GM23338 (cell line): ENCODE data around the gene PDP2. TPM values are rescaled to one million over a fixed set of nuclear protein-coding genes. Genes with fewer than 3 reads are reported as not detected.

Experiments
- ATAC-seq: fragments of 200-7000 bp; cut with Tn5 transposase; 3 replicates; pipeline ENCODE4 v1.9.1; 2020
- DNase-seq: peaks from one replicate; pipeline ENCODE4 v3.0.0-alpha.2; 2015; ENCODE audit warnings: low spot score
- H2AFZ ChIP-seq: fragments of 200-600 bp; sonication (generic); 2 replicates; pipeline ENCODE4 v1.8.0; 2016; ENCODE audit warnings: antibody characterized with exemption, mild to moderate bottlenecking, moderate library complexity
- H3F3A ChIP-seq: fragments of 200-600 bp; sonication (generic); replicated peaks from 2 replicates; pipeline ENCODE4 v1.8.0; 2017; ENCODE audit warnings: antibody characterized with exemption, mixed run types, low read depth
- H3K27ac ChIP-seq: fragments of 200-600 bp; sonication (generic); 2 replicates; pipeline ENCODE4 v1.6.1; 2016; ENCODE audit warnings: low read depth
- H3K27me3 ChIP-seq: fragments of 200-600 bp; sonication (generic); 2 replicates; pipeline ENCODE4 v1.8.0; 2016; ENCODE audit warnings: mild to moderate bottlenecking, mixed run types, moderate library complexity; ENCODE audit not compliant: insufficient read depth
- H3K36me3 ChIP-seq: fragments of 200-600 bp; sonication (generic); 2 replicates; pipeline ENCODE4 v1.8.0; 2016; ENCODE audit warnings: mild to moderate bottlenecking; ENCODE audit not compliant: insufficient read depth
- H3K4me1 ChIP-seq: fragments of 200-600 bp; sonication (generic); 2 replicates; pipeline ENCODE4 v1.8.0; 2016; ENCODE audit warnings: mild to moderate bottlenecking, moderate library complexity; ENCODE audit not compliant: insufficient read depth
- H3K4me2 ChIP-seq: fragments of 200-600 bp; sonication (generic); 2 replicates; pipeline ENCODE4 v1.7.1; 2017; ENCODE audit warnings: mixed run types
- H3K4me3 ChIP-seq: fragments of 200-600 bp; sonication (generic); 2 replicates; pipeline ENCODE4 v1.6.1; 2016; ENCODE audit warnings: mixed run types
- H3K79me2 ChIP-seq: fragments of 200-600 bp; sonication (generic); replicated peaks from 2 replicates; pipeline ENCODE4 v1.8.0; 2017; ENCODE audit warnings: mild to moderate bottlenecking; ENCODE audit not compliant: insufficient read depth
- H3K9me2 ChIP-seq: fragments of 200-600 bp; sonication (generic); 2 replicates; pipeline ENCODE4 v1.8.0; 2017; ENCODE audit not compliant: insufficient read depth
- H4K20me1 ChIP-seq: fragments of 200-600 bp; sonication (generic); replicated peaks from 2 replicates; pipeline ENCODE4 v1.8.0; 2017; ENCODE audit warnings: mild to moderate bottlenecking; ENCODE audit not compliant: insufficient read depth
- H3K27ac Mint-ChIP-seq: 2 replicates; pipeline ENCODE4 v1.8.0; 2020; ENCODE audit warnings: inconsistent platforms, mild to moderate bottlenecking, moderate library complexity, mixed read lengths
- H3K27me3 Mint-ChIP-seq: 3 replicates; pipeline ENCODE4 v1.8.0; 2022; ENCODE audit warnings: low read depth, mild to moderate bottlenecking, moderate library complexity, mixed read lengths, inconsistent platforms; ENCODE audit not compliant: insufficient read depth, poor library complexity
- H3K36me3 Mint-ChIP-seq: 3 replicates; pipeline ENCODE4 v1.8.0; 2021; ENCODE audit warnings: low read depth, mild to moderate bottlenecking, inconsistent platforms, moderate library complexity, mixed read lengths
- H3K4me1 Mint-ChIP-seq: 3 replicates; pipeline ENCODE4 v1.8.0; 2020; ENCODE audit warnings: mild to moderate bottlenecking, inconsistent platforms, mixed read lengths
- H3K4me3 Mint-ChIP-seq: 3 replicates; pipeline ENCODE4 v1.8.0; 2021; ENCODE audit warnings: moderate library complexity, mild to moderate bottlenecking, inconsistent platforms, mixed read lengths
- H3K9me3 Mint-ChIP-seq: 3 replicates; pipeline ENCODE4 v1.8.0; 2020; ENCODE audit warnings: moderate library complexity, mild to moderate bottlenecking, inconsistent platforms, mixed read lengths
- CREB1 ChIP-seq: fragments of 250-450 bp; sonication (Bioruptor Pico); IDR thresholded peaks from 2 replicates; pipeline ENCODE4 v1.5.0; 2020; ENCODE audit warnings: low read depth, mild to moderate bottlenecking, moderate library complexity
- EZH2 ChIP-seq: fragments of 200-600 bp; sonication (generic); IDR thresholded peaks from one replicate; pipeline ENCODE4 v1.8.0; 2017; ENCODE audit warnings: antibody characterized with exemption, mild to moderate bottlenecking, low read depth; ENCODE audit not compliant: unreplicated experiment
- EZH2phosphoT487 ChIP-seq: fragments of 200-600 bp; sonication (generic); IDR thresholded peaks from one replicate; pipeline ENCODE4 v1.8.1; 2018; ENCODE audit warnings: antibody characterized with exemption; ENCODE audit not compliant: unreplicated experiment
- JUNB ChIP-seq: IDR thresholded peaks from one replicate; pipeline ENCODE4 v1.6.1; 2016; ENCODE audit warnings: antibody characterized with exemption; ENCODE audit not compliant: unreplicated experiment
- NANOG ChIP-seq: IDR thresholded peaks from 2 replicates; pipeline ENCODE4 v1.6.1; 2016; ENCODE audit warnings: antibody characterized with exemption, borderline replicate concordance
- POLR2AphosphoS5 ChIP-seq: IDR thresholded peaks from 2 replicates; pipeline ENCODE4 v1.6.1; 2016; ENCODE audit warnings: antibody characterized with exemption, low read depth
- STAT1 ChIP-seq: IDR thresholded peaks from one replicate; pipeline ENCODE4 v1.6.1; 2016; ENCODE audit warnings: antibody characterized with exemption; ENCODE audit not compliant: unreplicated experiment
- ZNF114 ChIP-seq: fragments of 250-450 bp; sonication (Bioruptor Pico); IDR thresholded peaks from 2 replicates; pipeline ENCODE4 v1.5.0; 2020; ENCODE audit warnings: mild to moderate bottlenecking, moderate library complexity
- ZNF331 ChIP-seq: fragments of 250-450 bp; sonication (Bioruptor Pico); IDR thresholded peaks from 2 replicates; pipeline ENCODE4 v1.5.0; 2020; ENCODE audit warnings: low read depth, mild to moderate bottlenecking, moderate library complexity
- polyA plus RNA-seq: library from polyadenylated mRNA; unstranded; fragments of >200 nt; fragmentation: Nextera tagmentation; extraction: Ambion mirVana; gene quantifications from 2 replicates; pipeline ENCODE4 v1.2.1, GENCODE V29; 2016
- total RNA-seq: library from RNA; depleted of rRNA; stranded (reverse); fragments of >200 nt; shearing (Covaris generic); gene quantifications from 2 replicates; pipeline ENCODE4 v1.2.3, GENCODE V29; 2014
- TF ChIP-seq, protein P1 (sequence below): IDR thresholded peaks from 2 replicates; pipeline ENCODE4 v1.6.1; 2016; ENCODE audit warnings: antibody characterized with exemption
- TF ChIP-seq, protein P2 (sequence below), 2 experiments: fragments of 200-600 bp in 1 of 2; sonication (generic) in 1 of 2; conservative IDR thresholded peaks; 2 replicates each; pipeline versions ENCODE4 v1.5.1 to v1.6.1; 2016 to 2017; ENCODE audit warnings: antibody characterized with exemption in 2 of 2, low read depth in 2 of 2, mild to moderate bottlenecking in 2 of 2, moderate library complexity in 1 of 2
- TF ChIP-seq, protein P3 (sequence below): IDR thresholded peaks from one replicate; pipeline ENCODE4 v1.6.1; 2018; ENCODE audit warnings: antibody characterized with exemption; ENCODE audit not compliant: unreplicated experiment

Gene PDP2
- total and polyA plus RNA-seq, 2 experiments from 2014 or later, result 9.0 to 23.2 TPM

DNA sequence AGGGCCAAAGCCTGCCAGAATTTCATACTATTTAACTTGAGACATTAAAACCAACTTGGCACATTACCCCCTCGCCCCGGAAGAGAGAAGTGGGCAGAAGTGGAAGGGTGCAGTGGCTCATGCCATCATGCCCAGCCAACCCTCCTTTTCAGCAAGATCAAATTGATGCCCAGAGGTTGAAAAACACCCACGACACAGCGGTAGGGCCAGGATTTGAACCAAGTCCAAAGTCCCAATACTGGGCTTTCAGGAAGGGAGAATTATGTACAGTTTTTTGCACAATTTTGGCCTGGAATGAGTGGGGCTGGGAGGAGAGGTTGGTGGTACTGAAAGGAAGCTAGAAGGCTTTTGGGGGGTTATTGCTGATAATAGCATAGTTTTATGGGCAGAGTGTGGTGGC, 11.0 kb downstream of the PDP2 start:
- Histone ChIP-seq H3K27me3 (no peaks in the 10 kb centered on the region), H4K20me1 (no peaks in the 10 kb centered on the region; the same call in 1 of the 2 replicates), H3K36me3 (no peaks in the 10 kb centered on the region), H3K4me2 (no peak overlapping the region), H3F3A (0 out of 2 replicates have a peak, but pooled peaks cover 4% of the 10 kb centered on the region), H3K27ac (no peak overlapping the region), H3K4me1 (no peaks in the 10 kb centered on the region; the same call in 1 of the 2 replicates), H3K4me3 (no peak overlapping the region), H3K79me2 (0 out of 2 replicates have a peak, but pooled peaks cover 10% of the 10 kb centered on the region), H2AFZ (no peak overlapping the region), H3K9me2 (no peaks in the 10 kb centered on the region)
- no peak overlapping the region for H3K27ac Mint-ChIP-seq
- DNase-seq, result no peak
- peaks cover 7% of the 10 kb centered on the region; the same call in 1 of the 3 replicates for H3K4me1 Mint-ChIP-seq
- H3K9me3 Mint-ChIP-seq, result no peaks in the 10 kb centered on the region; the same call in 2 of the 3 replicates
- no peak overlapping the region for H3K4me3 Mint-ChIP-seq
- peaks cover 5% of the 10 kb centered on the region for H3K27me3 Mint-ChIP-seq
- TF ChIP-seq EZH2, result no peak
- no peak for TF ChIP-seq JUNB
- TF ChIP-seq STAT1, result no peak
- H3K36me3 Mint-ChIP-seq, result peaks cover 26% of the 10 kb centered on the region; the same call in 2 of the 3 replicates
- ATAC-seq, result no peak

DNA sequence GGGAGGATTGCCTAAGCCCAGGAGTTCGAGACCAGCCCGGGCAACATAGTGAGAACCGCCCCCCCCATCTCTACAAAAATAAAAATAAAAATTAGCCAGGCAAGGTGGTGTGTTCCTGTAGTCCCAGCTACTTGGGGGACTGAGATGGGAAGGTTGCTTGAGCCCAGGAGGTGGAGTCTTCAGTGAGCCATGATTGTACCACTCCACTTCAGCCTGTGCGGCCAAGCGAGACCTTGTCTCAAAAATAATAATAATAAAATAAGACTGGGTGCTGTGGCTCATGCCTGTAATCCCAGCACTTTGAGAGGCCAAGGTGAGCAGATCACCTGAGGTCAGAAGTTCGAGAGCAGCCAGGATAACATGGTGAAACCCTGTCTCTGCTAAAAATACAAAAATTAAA, 11.5 kb downstream of the PDP2 start:
- H3K9me2 ChIP-seq, result no peaks in the 10 kb centered on the region
- Mint-ChIP-seq H3K36me3 (peaks cover 21% of the 10 kb centered on the region; the same call in 2 of the 3 replicates), H3K27me3 (peaks cover 5% of the 10 kb centered on the region), H3K9me3 (no peaks in the 10 kb centered on the region; the same call in 2 of the 3 replicates), H3K4me1 (peaks cover 7% of the 10 kb centered on the region; the same call in 1 of the 3 replicates), H3K4me3 (no peak overlapping the region), H3K27ac (no peak overlapping the region)
- H3K79me2 ChIP-seq, result 0 out of 2 replicates have a peak, but pooled peaks cover 7% of the 10 kb centered on the region
- H3K36me3 ChIP-seq, result no peaks in the 10 kb centered on the region
- 0 out of 2 replicates have a peak, but pooled peaks cover 4% of the 10 kb centered on the region for H3F3A ChIP-seq
- H3K4me2 ChIP-seq, result no peak overlapping the region
- no peak overlapping the region for H2AFZ ChIP-seq
- H4K20me1 ChIP-seq, result no peaks in the 10 kb centered on the region; the same call in 1 of the 2 replicates
- ATAC-seq (no peak), DNase-seq (no peak)
- H3K27ac ChIP-seq, result no peak overlapping the region
- H3K4me3 ChIP-seq, result no peak overlapping the region
- no peaks in the 10 kb centered on the region; the same call in 1 of the 2 replicates for H3K4me1 ChIP-seq
- no peaks in the 10 kb centered on the region for H3K27me3 ChIP-seq
- TF ChIP-seq NANOG (no peak), JUNB (no peak), ZNF114 (CRISPR knock-in tag) (no peak), STAT1 (no peak), CREB1 (no peak), EZH2phosphoT487 (no peak), EZH2 (no peak), ZNF331 (CRISPR knock-in tag) (no peak), POLR2AphosphoS5 (no peak)
- TF ChIP-seq, protein P1, sequence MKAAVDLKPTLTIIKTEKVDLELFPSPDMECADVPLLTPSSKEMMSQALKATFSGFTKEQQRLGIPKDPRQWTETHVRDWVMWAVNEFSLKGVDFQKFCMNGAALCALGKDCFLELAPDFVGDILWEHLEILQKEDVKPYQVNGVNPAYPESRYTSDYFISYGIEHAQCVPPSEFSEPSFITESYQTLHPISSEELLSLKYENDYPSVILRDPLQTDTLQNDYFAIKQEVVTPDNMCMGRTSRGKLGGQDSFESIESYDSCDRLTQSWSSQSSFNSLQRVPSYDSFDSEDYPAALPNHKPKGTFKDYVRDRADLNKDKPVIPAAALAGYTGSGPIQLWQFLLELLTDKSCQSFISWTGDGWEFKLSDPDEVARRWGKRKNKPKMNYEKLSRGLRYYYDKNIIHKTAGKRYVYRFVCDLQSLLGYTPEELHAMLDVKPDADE, result no peak
- TF ChIP-seq, protein P2, sequence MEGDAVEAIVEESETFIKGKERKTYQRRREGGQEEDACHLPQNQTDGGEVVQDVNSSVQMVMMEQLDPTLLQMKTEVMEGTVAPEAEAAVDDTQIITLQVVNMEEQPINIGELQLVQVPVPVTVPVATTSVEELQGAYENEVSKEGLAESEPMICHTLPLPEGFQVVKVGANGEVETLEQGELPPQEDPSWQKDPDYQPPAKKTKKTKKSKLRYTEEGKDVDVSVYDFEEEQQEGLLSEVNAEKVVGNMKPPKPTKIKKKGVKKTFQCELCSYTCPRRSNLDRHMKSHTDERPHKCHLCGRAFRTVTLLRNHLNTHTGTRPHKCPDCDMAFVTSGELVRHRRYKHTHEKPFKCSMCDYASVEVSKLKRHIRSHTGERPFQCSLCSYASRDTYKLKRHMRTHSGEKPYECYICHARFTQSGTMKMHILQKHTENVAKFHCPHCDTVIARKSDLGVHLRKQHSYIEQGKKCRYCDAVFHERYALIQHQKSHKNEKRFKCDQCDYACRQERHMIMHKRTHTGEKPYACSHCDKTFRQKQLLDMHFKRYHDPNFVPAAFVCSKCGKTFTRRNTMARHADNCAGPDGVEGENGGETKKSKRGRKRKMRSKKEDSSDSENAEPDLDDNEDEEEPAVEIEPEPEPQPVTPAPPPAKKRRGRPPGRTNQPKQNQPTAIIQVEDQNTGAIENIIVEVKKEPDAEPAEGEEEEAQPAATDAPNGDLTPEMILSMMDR (conservative IDR thresholded peaks at IDR 0.05; ENCODE audit: low read depth in 2 of 2), result no peak
- TF ChIP-seq, protein P3, sequence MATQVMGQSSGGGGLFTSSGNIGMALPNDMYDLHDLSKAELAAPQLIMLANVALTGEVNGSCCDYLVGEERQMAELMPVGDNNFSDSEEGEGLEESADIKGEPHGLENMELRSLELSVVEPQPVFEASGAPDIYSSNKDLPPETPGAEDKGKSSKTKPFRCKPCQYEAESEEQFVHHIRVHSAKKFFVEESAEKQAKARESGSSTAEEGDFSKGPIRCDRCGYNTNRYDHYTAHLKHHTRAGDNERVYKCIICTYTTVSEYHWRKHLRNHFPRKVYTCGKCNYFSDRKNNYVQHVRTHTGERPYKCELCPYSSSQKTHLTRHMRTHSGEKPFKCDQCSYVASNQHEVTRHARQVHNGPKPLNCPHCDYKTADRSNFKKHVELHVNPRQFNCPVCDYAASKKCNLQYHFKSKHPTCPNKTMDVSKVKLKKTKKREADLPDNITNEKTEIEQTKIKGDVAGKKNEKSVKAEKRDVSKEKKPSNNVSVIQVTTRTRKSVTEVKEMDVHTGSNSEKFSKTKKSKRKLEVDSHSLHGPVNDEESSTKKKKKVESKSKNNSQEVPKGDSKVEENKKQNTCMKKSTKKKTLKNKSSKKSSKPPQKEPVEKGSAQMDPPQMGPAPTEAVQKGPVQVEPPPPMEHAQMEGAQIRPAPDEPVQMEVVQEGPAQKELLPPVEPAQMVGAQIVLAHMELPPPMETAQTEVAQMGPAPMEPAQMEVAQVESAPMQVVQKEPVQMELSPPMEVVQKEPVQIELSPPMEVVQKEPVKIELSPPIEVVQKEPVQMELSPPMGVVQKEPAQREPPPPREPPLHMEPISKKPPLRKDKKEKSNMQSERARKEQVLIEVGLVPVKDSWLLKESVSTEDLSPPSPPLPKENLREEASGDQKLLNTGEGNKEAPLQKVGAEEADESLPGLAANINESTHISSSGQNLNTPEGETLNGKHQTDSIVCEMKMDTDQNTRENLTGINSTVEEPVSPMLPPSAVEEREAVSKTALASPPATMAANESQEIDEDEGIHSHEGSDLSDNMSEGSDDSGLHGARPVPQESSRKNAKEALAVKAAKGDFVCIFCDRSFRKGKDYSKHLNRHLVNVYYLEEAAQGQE, result no peak
